ENCODE data around the gene NPAS3.

DNA sequence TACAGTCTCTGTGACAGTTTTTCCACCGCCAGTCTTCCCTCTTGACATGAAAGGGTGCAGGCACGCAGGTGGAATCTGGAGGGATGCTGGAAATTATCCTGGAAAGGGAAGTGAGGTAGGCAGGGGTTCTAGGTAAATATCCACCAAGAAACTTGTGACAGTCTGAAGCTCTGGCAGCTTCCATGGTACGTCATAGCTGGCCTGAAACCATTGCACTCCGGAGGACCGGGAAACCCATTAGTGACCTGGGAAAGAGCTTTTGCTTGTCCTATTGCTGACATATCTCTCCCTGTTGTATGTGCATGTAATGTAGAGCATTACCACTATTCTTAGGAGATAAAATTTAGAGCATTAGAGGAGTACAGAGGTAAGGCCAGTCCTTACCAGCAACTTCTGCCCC lies 736.2 kb downstream of the NPAS3 start:
- no peak for TF ChIP-seq CTCF (IDR thresholded peaks at IDR 0.05; ENCODE audit: low read depth, low read length)
- no peak for TF ChIP-seq EZH2phosphoT487 (IDR thresholded peaks at IDR 0.05; ENCODE audit: low read depth)

Data from OCI-LY3 (cell line).